GM23338 (cell line): ENCODE measurements around the gene LGI1. TPM values are rescaled to one million over a fixed set of nuclear protein-coding genes. Genes with fewer than 3 reads are reported as not detected.

ENCODE experiments used
- ATAC-seq: fragments of 200-7000 bp; cut with Tn5 transposase; 3 replicates; pipeline ENCODE4 v1.9.1; 2020
- DNase-seq: peaks from one replicate; pipeline ENCODE4 v3.0.0-alpha.2; 2015; ENCODE audit warnings: low spot score
- H2AFZ ChIP-seq: fragments of 200-600 bp; sonication (generic); 2 replicates; pipeline ENCODE4 v1.8.0; 2016; ENCODE audit warnings: antibody characterized with exemption, mild to moderate bottlenecking, moderate library complexity
- H3F3A ChIP-seq: fragments of 200-600 bp; sonication (generic); replicated peaks from 2 replicates; pipeline ENCODE4 v1.8.0; 2017; ENCODE audit warnings: antibody characterized with exemption, mixed run types, low read depth
- H3K27ac ChIP-seq: fragments of 200-600 bp; sonication (generic); 2 replicates; pipeline ENCODE4 v1.6.1; 2016; ENCODE audit warnings: low read depth
- H3K27me3 ChIP-seq: fragments of 200-600 bp; sonication (generic); 2 replicates; pipeline ENCODE4 v1.8.0; 2016; ENCODE audit warnings: mild to moderate bottlenecking, mixed run types, moderate library complexity; ENCODE audit not compliant: insufficient read depth
- H3K36me3 ChIP-seq: fragments of 200-600 bp; sonication (generic); 2 replicates; pipeline ENCODE4 v1.8.0; 2016; ENCODE audit warnings: mild to moderate bottlenecking; ENCODE audit not compliant: insufficient read depth
- H3K4me1 ChIP-seq: fragments of 200-600 bp; sonication (generic); 2 replicates; pipeline ENCODE4 v1.8.0; 2016; ENCODE audit warnings: mild to moderate bottlenecking, moderate library complexity; ENCODE audit not compliant: insufficient read depth
- H3K4me2 ChIP-seq: fragments of 200-600 bp; sonication (generic); 2 replicates; pipeline ENCODE4 v1.7.1; 2017; ENCODE audit warnings: mixed run types
- H3K4me3 ChIP-seq: fragments of 200-600 bp; sonication (generic); 2 replicates; pipeline ENCODE4 v1.6.1; 2016; ENCODE audit warnings: mixed run types
- H3K79me2 ChIP-seq: fragments of 200-600 bp; sonication (generic); replicated peaks from 2 replicates; pipeline ENCODE4 v1.8.0; 2017; ENCODE audit warnings: mild to moderate bottlenecking; ENCODE audit not compliant: insufficient read depth
- H3K9me2 ChIP-seq: fragments of 200-600 bp; sonication (generic); 2 replicates; pipeline ENCODE4 v1.8.0; 2017; ENCODE audit not compliant: insufficient read depth
- H4K20me1 ChIP-seq: fragments of 200-600 bp; sonication (generic); replicated peaks from 2 replicates; pipeline ENCODE4 v1.8.0; 2017; ENCODE audit warnings: mild to moderate bottlenecking; ENCODE audit not compliant: insufficient read depth
- H3K27ac Mint-ChIP-seq: 2 replicates; pipeline ENCODE4 v1.8.0; 2020; ENCODE audit warnings: inconsistent platforms, mild to moderate bottlenecking, moderate library complexity, mixed read lengths
- H3K27me3 Mint-ChIP-seq: 3 replicates; pipeline ENCODE4 v1.8.0; 2022; ENCODE audit warnings: low read depth, mild to moderate bottlenecking, moderate library complexity, mixed read lengths, inconsistent platforms; ENCODE audit not compliant: insufficient read depth, poor library complexity
- H3K36me3 Mint-ChIP-seq: 3 replicates; pipeline ENCODE4 v1.8.0; 2021; ENCODE audit warnings: low read depth, mild to moderate bottlenecking, inconsistent platforms, moderate library complexity, mixed read lengths
- H3K4me1 Mint-ChIP-seq: 3 replicates; pipeline ENCODE4 v1.8.0; 2020; ENCODE audit warnings: mild to moderate bottlenecking, inconsistent platforms, mixed read lengths
- H3K4me3 Mint-ChIP-seq: 3 replicates; pipeline ENCODE4 v1.8.0; 2021; ENCODE audit warnings: moderate library complexity, mild to moderate bottlenecking, inconsistent platforms, mixed read lengths
- H3K9me3 Mint-ChIP-seq: 3 replicates; pipeline ENCODE4 v1.8.0; 2020; ENCODE audit warnings: moderate library complexity, mild to moderate bottlenecking, inconsistent platforms, mixed read lengths
- CREB1 ChIP-seq: fragments of 250-450 bp; sonication (Bioruptor Pico); IDR thresholded peaks from 2 replicates; pipeline ENCODE4 v1.5.0; 2020; ENCODE audit warnings: low read depth, mild to moderate bottlenecking, moderate library complexity
- POLR2AphosphoS5 ChIP-seq: IDR thresholded peaks from 2 replicates; pipeline ENCODE4 v1.6.1; 2016; ENCODE audit warnings: antibody characterized with exemption, low read depth
- ZNF114 ChIP-seq: fragments of 250-450 bp; sonication (Bioruptor Pico); IDR thresholded peaks from 2 replicates; pipeline ENCODE4 v1.5.0; 2020; ENCODE audit warnings: mild to moderate bottlenecking, moderate library complexity
- ZNF331 ChIP-seq: fragments of 250-450 bp; sonication (Bioruptor Pico); IDR thresholded peaks from 2 replicates; pipeline ENCODE4 v1.5.0; 2020; ENCODE audit warnings: low read depth, mild to moderate bottlenecking, moderate library complexity
- polyA plus RNA-seq: library from polyadenylated mRNA; unstranded; fragments of >200 nt; fragmentation: Nextera tagmentation; extraction: Ambion mirVana; gene quantifications from 2 replicates; pipeline ENCODE4 v1.2.1, GENCODE V29; 2016
- total RNA-seq: library from RNA; depleted of rRNA; stranded (reverse); fragments of >200 nt; shearing (Covaris generic); gene quantifications from 2 replicates; pipeline ENCODE4 v1.2.3, GENCODE V29; 2014
- TF ChIP-seq, protein P1 (sequence below), 2 experiments: fragments of 200-600 bp in 1 of 2; sonication (generic) in 1 of 2; conservative IDR thresholded peaks; 2 replicates each; pipeline versions ENCODE4 v1.5.1 to v1.6.1; 2016 to 2017; ENCODE audit warnings: antibody characterized with exemption in 2 of 2, low read depth in 2 of 2, mild to moderate bottlenecking in 2 of 2, moderate library complexity in 1 of 2
- TF ChIP-seq, protein P2 (sequence below): IDR thresholded peaks from 2 replicates; pipeline ENCODE4 v1.6.1; 2016; ENCODE audit warnings: antibody characterized with exemption
- TF ChIP-seq, protein P3 (sequence below): IDR thresholded peaks from one replicate; pipeline ENCODE4 v1.6.1; 2018; ENCODE audit warnings: antibody characterized with exemption; ENCODE audit not compliant: unreplicated experiment
- TF ChIP-seq, protein P4 (sequence below): fragments of 250-450 bp; sonication (Bioruptor Pico); IDR thresholded peaks from 2 replicates; pipeline ENCODE4 v1.5.0; 2020; ENCODE audit warnings: mild to moderate bottlenecking, moderate library complexity

The LGI1 gene
- total and polyA plus RNA-seq, 2 experiments from 2014 or later: 0.28 to 0.31 TPM

DNA sequence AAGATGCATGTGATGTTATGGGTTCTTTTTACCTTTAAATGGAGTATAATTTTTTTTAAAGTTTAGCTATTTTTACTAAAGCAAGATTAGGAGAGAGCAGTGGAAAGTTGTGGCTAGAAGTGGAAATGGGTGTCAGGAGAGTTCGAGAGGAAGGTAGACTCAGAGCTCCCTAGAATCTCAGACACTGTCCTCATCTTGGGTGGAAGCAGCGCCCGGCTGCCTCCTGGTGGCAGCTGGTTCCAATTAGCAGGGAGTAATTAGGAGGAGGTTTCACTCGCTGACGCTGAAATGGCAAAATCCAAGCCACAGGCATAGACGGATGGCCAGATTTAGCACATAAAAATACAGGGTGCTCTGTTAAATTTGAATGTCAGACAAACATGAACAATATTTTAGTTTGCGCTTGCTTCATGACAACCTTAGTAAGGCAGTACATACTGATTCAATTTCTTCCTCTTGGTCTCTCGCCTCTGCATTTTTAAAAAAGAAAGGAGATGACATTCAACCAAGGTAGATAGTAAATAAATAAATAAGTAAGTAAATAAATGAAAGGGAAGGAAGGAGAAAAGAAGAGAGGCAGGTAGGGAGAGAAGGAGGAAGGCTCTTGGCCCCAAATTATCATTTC lies 58.5 kb downstream of the LGI1 start:
- DNase-seq (peak; percentile 76), ATAC-seq (peak; percentile 89)
- no peak overlapping the region for H3K27ac ChIP-seq
- H3K4me1 ChIP-seq: peaks cover 11% of the 10 kb centered on the region; the same call in 1 of the 2 replicates
- TF ChIP-seq, protein P1, sequence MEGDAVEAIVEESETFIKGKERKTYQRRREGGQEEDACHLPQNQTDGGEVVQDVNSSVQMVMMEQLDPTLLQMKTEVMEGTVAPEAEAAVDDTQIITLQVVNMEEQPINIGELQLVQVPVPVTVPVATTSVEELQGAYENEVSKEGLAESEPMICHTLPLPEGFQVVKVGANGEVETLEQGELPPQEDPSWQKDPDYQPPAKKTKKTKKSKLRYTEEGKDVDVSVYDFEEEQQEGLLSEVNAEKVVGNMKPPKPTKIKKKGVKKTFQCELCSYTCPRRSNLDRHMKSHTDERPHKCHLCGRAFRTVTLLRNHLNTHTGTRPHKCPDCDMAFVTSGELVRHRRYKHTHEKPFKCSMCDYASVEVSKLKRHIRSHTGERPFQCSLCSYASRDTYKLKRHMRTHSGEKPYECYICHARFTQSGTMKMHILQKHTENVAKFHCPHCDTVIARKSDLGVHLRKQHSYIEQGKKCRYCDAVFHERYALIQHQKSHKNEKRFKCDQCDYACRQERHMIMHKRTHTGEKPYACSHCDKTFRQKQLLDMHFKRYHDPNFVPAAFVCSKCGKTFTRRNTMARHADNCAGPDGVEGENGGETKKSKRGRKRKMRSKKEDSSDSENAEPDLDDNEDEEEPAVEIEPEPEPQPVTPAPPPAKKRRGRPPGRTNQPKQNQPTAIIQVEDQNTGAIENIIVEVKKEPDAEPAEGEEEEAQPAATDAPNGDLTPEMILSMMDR (conservative IDR thresholded peaks at IDR 0.05; ENCODE audit: low read depth in 2 of 2): peak; percentile 78 to 87
- TF ChIP-seq CREB1 (CRISPR knock-in tag): no peak
- Mint-ChIP-seq H3K4me3 (no peak overlapping the region), H3K27ac (no peak overlapping the region), H3K9me3 (peaks cover 2% of the 10 kb centered on the region; the same call in 1 of the 3 replicates), H3K4me1 (peaks cover 8% of the 10 kb centered on the region), H3K27me3 (peaks cover 7% of the 10 kb centered on the region), H3K36me3 (no peaks in the 10 kb centered on the region)
- no peak overlapping the region for H3K4me2 ChIP-seq
- H3K9me2 ChIP-seq: no peaks in the 10 kb centered on the region
- no peak overlapping the region for H3K4me3 ChIP-seq
- H4K20me1 ChIP-seq: no peaks in the 10 kb centered on the region
- no peaks in the 10 kb centered on the region for H3F3A ChIP-seq
- no peaks in the 10 kb centered on the region for H3K79me2 ChIP-seq
- H3K36me3 ChIP-seq: no peaks in the 10 kb centered on the region
- H3K27me3 ChIP-seq: peaks cover 19% of the 10 kb centered on the region
- peak overlapping the region; percentile 53; the same call in 1 of the 2 replicates for H2AFZ ChIP-seq

- Histone ChIP-seq H2AFZ (no peak overlapping the region), H3K36me3 (no peaks in the 10 kb centered on the region), H3K79me2 (no peaks in the 10 kb centered on the region), H3K4me2 (no peak overlapping the region), H4K20me1 (no peaks in the 10 kb centered on the region), H3K9me2 (no peaks in the 10 kb centered on the region), H3K4me3 (no peak overlapping the region), H3F3A (no peaks in the 10 kb centered on the region), H3K27ac (no peak overlapping the region), H3K4me1 (peaks cover 11% of the 10 kb centered on the region; the same call in 1 of the 2 replicates), H3K27me3 (peaks cover 19% of the 10 kb centered on the region)
- DNase-seq (no peak), ATAC-seq (no peak)
- peaks cover 2% of the 10 kb centered on the region; the same call in 1 of the 3 replicates for H3K9me3 Mint-ChIP-seq
- peaks cover 8% of the 10 kb centered on the region for H3K4me1 Mint-ChIP-seq
- no peaks in the 10 kb centered on the region for H3K36me3 Mint-ChIP-seq
- no peak overlapping the region for H3K4me3 Mint-ChIP-seq
- H3K27ac Mint-ChIP-seq: no peak overlapping the region
- peaks cover 7% of the 10 kb centered on the region for H3K27me3 Mint-ChIP-seq
- TF ChIP-seq, protein P2, sequence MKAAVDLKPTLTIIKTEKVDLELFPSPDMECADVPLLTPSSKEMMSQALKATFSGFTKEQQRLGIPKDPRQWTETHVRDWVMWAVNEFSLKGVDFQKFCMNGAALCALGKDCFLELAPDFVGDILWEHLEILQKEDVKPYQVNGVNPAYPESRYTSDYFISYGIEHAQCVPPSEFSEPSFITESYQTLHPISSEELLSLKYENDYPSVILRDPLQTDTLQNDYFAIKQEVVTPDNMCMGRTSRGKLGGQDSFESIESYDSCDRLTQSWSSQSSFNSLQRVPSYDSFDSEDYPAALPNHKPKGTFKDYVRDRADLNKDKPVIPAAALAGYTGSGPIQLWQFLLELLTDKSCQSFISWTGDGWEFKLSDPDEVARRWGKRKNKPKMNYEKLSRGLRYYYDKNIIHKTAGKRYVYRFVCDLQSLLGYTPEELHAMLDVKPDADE: no peak
- TF ChIP-seq POLR2AphosphoS5: no peak
- TF ChIP-seq, protein P3, sequence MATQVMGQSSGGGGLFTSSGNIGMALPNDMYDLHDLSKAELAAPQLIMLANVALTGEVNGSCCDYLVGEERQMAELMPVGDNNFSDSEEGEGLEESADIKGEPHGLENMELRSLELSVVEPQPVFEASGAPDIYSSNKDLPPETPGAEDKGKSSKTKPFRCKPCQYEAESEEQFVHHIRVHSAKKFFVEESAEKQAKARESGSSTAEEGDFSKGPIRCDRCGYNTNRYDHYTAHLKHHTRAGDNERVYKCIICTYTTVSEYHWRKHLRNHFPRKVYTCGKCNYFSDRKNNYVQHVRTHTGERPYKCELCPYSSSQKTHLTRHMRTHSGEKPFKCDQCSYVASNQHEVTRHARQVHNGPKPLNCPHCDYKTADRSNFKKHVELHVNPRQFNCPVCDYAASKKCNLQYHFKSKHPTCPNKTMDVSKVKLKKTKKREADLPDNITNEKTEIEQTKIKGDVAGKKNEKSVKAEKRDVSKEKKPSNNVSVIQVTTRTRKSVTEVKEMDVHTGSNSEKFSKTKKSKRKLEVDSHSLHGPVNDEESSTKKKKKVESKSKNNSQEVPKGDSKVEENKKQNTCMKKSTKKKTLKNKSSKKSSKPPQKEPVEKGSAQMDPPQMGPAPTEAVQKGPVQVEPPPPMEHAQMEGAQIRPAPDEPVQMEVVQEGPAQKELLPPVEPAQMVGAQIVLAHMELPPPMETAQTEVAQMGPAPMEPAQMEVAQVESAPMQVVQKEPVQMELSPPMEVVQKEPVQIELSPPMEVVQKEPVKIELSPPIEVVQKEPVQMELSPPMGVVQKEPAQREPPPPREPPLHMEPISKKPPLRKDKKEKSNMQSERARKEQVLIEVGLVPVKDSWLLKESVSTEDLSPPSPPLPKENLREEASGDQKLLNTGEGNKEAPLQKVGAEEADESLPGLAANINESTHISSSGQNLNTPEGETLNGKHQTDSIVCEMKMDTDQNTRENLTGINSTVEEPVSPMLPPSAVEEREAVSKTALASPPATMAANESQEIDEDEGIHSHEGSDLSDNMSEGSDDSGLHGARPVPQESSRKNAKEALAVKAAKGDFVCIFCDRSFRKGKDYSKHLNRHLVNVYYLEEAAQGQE: no peak
- no peak for TF ChIP-seq CREB1 (CRISPR knock-in tag)
- TF ChIP-seq ZNF331 (CRISPR knock-in tag): no peak
- TF ChIP-seq, protein P4, sequence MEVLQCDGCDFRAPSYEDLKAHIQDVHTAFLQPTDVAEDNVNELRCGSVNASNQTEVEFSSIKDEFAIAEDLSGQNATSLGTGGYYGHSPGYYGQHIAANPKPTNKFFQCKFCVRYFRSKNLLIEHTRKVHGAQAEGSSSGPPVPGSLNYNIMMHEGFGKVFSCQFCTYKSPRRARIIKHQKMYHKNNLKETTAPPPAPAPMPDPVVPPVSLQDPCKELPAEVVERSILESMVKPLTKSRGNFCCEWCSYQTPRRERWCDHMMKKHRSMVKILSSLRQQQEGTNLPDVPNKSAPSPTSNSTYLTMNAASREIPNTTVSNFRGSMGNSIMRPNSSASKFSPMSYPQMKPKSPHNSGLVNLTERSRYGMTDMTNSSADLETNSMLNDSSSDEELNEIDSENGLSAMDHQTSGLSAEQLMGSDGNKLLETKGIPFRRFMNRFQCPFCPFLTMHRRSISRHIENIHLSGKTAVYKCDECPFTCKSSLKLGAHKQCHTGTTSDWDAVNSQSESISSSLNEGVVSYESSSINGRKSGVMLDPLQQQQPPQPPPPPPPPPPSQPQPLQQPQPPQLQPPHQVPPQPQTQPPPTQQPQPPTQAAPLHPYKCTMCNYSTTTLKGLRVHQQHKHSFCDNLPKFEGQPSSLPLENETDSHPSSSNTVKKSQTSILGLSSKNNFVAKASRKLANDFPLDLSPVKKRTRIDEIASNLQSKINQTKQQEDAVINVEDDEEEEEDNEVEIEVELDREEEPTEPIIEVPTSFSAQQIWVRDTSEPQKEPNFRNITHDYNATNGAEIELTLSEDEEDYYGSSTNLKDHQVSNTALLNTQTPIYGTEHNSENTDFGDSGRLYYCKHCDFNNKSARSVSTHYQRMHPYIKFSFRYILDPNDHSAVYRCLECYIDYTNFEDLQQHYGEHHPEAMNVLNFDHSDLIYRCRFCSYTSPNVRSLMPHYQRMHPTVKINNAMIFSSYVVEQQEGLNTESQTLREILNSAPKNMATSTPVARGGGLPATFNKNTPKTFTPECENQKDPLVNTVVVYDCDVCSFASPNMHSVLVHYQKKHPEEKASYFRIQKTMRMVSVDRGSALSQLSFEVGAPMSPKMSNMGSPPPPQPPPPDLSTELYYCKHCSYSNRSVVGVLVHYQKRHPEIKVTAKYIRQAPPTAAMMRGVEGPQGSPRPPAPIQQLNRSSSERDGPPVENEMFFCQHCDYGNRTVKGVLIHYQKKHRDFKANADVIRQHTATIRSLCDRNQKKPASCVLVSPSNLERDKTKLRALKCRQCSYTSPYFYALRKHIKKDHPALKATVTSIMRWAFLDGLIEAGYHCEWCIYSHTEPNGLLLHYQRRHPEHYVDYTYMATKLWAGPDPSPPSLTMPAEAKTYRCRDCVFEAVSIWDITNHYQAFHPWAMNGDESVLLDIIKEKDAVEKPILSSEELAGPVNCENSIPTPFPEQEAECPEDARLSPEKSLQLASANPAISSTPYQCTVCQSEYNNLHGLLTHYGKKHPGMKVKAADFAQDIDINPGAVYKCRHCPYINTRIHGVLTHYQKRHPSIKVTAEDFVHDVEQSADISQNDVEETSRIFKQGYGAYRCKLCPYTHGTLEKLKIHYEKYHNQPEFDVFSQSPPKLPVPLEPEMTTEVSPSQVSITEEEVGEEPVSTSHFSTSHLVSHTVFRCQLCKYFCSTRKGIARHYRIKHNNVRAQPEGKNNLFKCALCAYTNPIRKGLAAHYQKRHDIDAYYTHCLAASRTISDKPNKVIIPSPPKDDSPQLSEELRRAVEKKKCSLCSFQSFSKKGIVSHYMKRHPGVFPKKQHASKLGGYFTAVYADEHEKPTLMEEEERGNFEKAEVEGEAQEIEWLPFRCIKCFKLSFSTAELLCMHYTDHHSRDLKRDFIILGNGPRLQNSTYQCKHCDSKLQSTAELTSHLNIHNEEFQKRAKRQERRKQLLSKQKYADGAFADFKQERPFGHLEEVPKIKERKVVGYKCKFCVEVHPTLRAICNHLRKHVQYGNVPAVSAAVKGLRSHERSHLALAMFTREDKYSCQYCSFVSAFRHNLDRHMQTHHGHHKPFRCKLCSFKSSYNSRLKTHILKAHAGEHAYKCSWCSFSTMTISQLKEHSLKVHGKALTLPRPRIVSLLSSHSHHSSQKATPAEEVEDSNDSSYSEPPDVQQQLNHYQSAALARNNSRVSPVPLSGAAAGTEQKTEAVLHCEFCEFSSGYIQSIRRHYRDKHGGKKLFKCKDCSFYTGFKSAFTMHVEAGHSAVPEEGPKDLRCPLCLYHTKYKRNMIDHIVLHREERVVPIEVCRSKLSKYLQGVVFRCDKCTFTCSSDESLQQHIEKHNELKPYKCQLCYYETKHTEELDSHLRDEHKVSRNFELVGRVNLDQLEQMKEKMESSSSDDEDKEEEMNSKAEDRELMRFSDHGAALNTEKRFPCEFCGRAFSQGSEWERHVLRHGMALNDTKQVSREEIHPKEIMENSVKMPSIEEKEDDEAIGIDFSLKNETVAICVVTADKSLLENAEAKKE (CRISPR knock-in tag): no peak
- no peak for TF ChIP-seq ZNF114 (CRISPR knock-in tag)
Observed at GRCh38 chr10:93818086-93818485, 60.4 kb downstream of the LGI1 start.
